Stimulated activated CD4-positive, alpha-beta T cell treated with anti-CD3 and anti-CD28 coated beads, TNF-alpha, amount 100 ng/mL, for 48 hours (primary cell): ENCODE measurements around the gene CAMK1D.

ENCODE experiments used
- DNase-seq, 3 donors: peaks; one replicate each; pipeline ENCODE4 v3.0.0-alpha.2; 2020; ENCODE audit warnings: low read depth in 3 of 3

Gene CAMK1D

DNA sequence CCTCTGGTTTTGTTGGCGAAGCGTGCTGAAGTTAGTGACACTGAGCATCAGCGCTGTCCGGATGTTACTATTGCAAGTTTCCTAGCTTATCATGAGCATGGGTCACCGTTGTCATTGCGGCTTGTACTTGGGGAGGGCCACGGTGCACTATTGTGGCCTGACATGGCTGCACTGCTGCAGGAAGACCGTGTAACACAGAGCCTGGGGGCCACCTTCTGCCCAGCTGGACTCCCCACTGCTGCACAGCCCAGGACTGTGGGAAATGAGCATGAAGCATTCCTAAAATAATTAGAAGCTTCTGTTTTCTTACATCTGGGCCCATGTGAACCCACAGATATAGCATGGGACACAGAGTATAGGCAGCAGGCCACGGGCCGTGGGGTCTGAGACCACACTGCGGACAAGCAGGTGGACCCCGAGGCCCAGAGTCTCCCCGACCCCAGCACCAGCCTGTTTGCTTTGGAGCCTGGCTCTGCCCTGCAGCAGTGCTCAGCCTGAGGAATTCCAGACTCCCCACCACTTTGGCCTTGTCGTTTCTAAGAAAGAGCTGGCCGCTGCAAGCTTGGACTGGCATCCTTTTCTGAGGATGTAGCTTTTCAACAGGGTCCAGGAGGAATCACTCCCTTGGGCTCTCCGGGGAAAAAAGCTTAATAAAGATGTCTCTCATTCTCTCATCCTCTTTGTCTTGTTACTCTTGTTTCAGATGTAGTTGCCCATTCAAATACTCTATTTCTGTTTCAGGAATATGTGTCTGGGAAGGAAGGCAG is 473.0 kb downstream of the CAMK1D start:
- no peak for DNase-seq

DNA sequence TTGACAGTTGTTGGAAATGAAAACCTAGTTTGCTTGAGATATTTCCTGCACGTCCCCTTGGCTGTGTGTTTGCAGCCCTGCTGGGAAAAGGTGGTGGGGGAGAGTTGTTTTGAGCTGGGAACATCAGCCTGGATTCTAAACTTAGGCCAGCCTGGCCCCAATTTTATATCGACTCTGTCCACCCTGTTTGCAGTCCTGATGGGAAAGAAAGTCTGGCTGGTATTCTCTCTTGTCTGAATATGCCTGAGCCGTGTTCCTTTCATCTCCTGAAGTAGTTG is 473.5 kb downstream of the CAMK1D start:
- no peak for DNase-seq

DNA sequence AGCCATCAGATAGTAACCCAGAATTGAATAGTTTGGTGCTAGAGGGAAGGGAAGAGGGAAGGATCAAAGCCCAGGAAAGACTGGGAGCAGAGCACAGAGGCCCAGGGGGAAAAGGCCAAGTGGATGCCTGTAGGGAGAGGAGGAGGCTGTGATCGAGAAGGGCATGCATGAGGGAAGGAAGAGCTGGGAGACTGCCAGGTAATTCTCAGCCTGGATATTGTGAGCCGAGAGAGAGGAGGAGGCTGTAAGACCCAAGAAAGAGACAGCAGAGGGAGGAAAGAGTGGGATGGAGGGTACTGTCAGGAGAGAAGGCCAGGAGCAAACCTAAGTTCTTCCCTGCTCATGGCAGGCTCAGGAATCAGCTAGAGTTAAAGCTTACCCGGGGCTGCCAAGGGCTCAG is 474.0 kb downstream of the CAMK1D start:
- no peak for DNase-seq

GRCh38 chr10:12825260-12825849 is 476.0 kb downstream of the CAMK1D start:
- no peak for DNase-seq

- DNase-seq: no peak
These were observed 477.5 kb downstream of the CAMK1D start for GRCh38 chr10:12826800-12827372.

DNA sequence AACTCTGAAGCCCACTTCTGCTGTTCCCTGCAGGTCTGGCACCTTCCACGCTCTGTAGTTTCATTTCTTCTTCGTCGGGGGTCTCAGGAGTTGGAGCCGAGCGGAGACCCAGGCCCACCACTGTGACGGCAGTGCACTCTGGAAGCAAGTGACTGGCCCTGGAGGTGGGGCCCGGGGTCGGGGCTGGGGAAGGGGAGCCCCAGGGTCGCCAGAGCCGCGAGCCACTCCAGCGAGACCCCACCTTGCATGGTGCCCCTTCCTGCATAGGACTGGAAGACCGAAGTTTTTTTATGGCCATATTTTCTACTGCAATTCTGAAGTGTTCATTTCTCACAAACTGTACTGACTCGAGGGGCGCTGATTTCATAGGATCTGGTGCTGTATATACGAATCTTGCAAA is 479.4 kb downstream of the CAMK1D start:
- DNase-seq: no peak

DNA sequence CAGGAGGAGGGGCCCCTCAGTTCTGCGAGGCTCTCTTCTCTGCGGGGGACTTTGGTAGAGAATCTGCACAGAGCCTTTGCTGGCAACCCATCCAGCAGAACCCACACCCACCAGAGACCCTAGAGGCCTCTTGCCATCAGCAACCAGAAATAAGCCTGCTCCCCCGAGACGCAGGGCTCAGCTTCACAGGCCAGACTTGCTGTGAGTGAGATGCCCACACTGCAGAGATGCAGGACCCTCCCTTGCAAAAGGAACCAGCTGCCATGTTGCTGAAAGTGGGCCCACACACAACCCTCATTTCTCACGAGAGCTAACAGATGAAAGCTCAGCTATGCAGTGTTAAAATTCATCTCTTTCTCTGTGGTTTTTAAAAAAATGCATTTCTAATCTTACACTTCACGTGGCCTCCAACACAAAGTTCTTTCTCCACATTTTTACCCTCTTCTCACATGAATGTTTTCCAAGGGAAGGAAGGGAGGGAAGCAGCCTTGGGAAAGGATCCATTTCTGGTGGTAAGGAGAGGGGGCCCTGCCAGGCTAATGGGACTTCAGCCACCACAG is 480.6 kb downstream of the CAMK1D start:
- no peak for DNase-seq

- DNase-seq: no peak
These were observed 482.7 kb downstream of the CAMK1D start for GRCh38 chr10:12832096-12832495.

GRCh38 chr10:12833451-12833850 is 484.1 kb downstream of the CAMK1D start:
- DNase-seq: no peak

DNA sequence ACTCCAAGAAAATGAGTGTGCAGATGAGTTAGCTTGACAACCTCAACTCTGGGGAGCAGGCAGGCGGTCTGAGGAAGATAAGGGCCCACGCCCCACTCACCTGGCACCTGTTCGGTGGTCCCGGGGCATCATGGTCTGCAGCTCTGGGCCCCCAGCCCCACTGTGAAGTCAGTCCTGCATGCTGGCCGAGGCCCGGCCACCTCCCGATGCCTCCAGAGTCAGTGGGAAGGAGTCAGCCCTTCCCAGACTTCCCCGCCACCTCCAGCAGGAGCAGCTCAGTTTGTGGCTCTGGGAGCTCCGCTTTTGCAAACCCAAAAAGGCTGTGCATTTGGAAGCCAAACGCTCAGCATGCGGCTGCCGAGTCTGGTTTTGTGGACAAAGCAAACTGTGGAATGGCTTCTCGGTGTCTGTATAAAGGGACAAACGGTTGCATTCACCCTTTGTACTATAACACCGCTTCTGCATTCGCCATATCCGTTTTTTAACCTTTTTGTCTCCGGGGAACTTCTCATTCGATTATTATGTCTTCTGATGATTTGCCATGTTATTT is 484.8 kb downstream of the CAMK1D start:
- no peak for DNase-seq

GRCh38 chr10:12834721-12835120 is 485.4 kb downstream of the CAMK1D start:
- DNase-seq: no peak

GRCh38 chr10:12835709-12836108 is 486.4 kb downstream of the CAMK1D start:
- no peak for DNase-seq

DNA sequence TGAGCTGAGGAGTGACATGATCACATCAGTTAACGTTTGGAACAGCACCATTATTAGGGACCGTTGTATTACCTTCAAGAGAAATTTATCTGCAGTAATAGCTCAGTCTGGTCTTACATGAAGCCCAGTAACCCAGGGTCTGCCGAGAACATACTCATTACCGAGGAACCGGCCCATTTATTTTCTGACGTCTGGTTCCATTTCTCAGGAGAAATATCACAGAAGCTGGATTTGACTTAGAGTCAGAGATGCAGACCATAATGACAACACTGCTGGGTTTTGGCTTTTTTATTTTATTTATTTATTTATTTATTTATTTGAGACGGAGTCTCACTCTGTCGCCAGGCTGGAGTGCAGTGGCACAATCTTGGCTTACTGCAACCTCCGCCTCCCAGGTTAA is 489.0 kb downstream of the CAMK1D start:
- DNase-seq: no peak

DNA sequence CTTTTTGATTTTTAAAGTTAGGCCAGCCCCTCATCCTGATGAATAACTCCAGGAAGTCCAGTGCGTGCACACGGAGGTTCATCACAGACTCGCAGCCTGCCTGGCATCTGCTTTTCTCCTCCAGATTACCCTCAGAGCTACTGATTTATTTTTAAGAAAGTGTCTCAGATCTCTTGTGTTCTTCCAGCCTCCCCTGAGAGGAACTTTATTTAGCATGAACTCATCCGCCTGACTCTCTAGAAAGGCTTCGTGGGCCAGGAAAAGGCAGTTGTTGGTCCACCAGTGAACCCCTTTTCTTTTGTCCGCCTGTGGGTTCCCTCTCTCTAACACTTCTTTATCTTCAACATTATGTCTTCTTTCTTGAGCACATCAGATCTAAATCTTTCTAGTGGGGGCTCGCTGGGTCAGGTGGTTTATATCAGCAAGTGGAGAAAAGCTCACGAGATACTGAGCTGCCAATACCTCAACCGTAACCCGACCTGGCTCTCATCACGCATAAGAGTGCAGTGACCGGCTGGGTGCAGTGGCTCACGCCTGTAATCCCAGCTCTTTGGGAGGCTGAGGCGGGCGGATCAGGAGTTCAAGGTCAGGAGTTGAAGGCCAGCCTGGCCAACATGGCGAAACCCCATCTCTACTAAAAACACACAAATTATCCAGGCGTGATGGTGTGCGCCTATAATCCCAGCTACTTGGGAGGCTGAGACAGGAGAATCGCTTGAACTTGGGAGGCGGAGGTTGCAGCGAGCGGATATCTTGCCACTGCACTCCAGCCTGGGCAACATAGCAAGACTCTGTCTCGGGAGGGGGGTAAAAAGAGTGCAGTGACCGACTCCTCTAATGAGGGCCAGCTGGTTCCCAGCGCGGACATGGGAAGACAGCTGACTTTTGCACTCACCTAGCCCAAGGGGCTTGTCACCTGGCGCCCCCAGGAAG is 489.9 kb downstream of the CAMK1D start:
- DNase-seq: no peak

- DNase-seq: no peak
These were observed 490.7 kb downstream of the CAMK1D start for GRCh38 chr10:12839941-12840611.

DNA sequence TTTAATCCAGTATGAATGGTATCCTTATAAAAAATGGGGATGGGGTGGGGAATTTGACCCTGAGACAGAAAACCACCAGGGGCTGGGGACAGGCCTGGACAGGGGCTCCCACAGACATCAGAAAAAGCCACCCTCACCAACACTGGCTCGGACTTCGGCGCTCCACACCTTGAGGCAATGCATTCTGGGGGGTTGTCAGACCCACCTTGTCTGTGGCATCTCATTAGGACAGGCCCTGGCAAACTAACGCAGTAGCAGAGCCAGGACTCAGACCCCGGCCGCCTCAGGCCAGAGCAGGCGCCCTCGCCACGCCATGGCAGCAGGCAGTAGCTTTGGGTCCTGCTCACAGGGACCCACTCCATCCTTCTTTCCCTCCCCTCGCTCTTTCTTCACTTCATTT is 492.1 kb downstream of the CAMK1D start:
- DNase-seq: no peak

GRCh38 chr10:12841826-12842225 is 492.5 kb downstream of the CAMK1D start:
- DNase-seq: no peak

DNA sequence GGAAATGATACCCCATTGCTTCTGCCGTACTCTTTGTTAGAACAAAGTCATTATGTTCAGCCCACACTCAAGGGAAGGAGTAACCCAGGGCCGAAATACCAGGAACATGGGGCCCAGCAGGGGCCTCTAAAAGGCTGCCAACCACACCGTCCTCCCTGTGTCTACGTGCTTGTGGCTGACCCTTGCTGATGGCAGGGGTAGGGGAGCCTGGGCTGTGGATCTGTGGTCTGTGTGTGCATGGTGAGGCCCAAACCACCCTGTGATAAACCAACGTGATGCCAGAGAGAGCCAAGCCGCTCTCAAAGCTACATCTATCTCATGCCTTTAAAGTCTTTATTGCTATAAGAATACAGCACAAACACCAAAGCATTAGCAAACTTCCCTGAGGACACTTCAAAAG is 493.0 kb downstream of the CAMK1D start:
- no peak for DNase-seq

DNA sequence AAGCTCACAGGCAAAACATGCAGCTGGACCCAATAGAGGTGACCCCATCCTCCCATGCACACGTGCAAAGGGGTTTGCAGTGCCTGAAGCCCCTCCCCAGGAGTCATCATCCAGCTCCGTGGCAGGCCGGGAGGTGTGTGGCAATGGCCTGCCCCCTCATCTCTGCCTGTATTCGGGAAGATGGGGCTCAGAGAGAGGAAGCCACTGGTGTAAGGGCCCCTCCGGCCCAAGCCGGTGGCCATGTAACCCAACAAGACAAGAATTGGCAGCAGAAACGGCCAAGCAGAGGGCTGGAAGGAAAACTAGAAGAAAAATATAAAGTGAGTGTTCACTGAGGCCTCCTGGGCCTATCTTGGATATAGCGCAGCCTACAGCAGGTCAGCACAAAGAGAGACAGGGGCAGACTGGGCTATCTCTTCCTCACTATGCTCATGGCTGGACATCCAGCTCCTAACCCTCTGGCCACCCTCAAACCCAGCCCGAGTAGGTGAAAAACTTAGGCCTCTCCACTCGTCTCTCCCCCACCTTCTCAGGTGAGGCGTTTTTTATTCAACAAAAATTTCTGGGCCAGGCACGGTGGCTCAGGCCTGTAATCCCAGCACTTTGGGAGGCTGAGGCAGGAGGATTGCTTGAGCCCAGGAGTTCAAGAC is 494.1 kb downstream of the CAMK1D start:
- DNase-seq: no peak

DNA sequence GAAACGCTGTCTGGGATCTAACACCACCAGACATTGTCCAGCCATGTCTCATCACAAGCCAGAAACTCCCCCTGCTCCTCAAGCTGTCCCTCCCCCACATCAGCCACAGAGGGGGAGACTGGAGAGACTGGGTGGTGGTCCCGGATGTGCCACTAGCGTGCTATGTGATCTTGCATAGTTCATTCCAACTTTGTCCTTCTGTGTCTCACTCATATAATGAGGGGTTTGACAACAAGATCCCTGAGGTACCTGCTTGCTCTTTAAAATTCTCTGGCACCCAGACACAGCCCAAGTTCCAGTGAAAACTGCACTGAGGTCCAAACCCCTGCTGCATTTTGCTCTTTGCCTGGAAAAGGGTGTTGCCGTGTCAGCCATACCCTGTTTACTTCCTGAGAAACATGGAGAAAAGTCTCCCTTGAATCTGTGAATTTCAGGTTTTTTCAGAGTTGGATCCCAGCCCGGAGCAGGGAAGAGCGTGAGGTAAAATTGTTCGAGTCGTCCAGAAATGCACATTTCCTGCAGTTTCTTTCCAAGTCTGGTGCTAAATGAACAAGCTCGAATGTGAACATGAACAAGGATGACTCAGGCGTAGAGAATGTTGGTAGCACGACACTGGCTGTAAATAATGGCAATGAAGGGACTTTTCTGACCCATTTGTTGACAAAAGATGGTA is 495.6 kb downstream of the CAMK1D start:
- DNase-seq: no peak
